SK-N-SH treated with all-trans-retinoic acid at 6 μM for 48 hours (cell line): ENCODE measurements around the gene ATP10B.

Experiments
- ATAC-seq: fragments of 200-7000 bp; cut with Tn5 transposase; 3 replicates; pipeline ENCODE4 v1.9.1; 2020; ENCODE audit warnings: mild to moderate bottlenecking, moderate library complexity
- ARNTL ChIP-seq: fragments of 450-650 bp; formaldehyde crosslinking; IDR thresholded peaks from 2 replicates; pipeline ENCODE4 v1.5.0; 2020; ENCODE audit warnings: low read depth, mild to moderate bottlenecking, moderate library complexity, borderline replicate concordance
- BACH2 ChIP-seq: fragments of 250-450 bp; sonication (Bioruptor Pico); IDR thresholded peaks from 2 replicates; pipeline ENCODE4 v1.9.0; 2021; ENCODE audit warnings: mild to moderate bottlenecking, borderline replicate concordance
- CSDC2 ChIP-seq: fragments of 250-450 bp; sonication (Bioruptor Pico); IDR thresholded peaks from 2 replicates; pipeline ENCODE4 v1.5.0; 2020; ENCODE audit warnings: mild to moderate bottlenecking, moderate library complexity
- ISL1 ChIP-seq: fragments of 250-450 bp; sonication (Bioruptor Pico); IDR thresholded peaks from 2 replicates; pipeline ENCODE4 v2.1.2; 2022; ENCODE audit warnings: mild to moderate bottlenecking, moderate library complexity
- OSR1 ChIP-seq: fragments of 250-450 bp; sonication (Bioruptor Pico); IDR thresholded peaks from 2 replicates; pipeline ENCODE4 v1.8.0; 2022; ENCODE audit warnings: moderate library complexity, mild to moderate bottlenecking, inconsistent platforms
- RARB ChIP-seq: fragments of 250-450 bp; sonication (Bioruptor Pico); IDR thresholded peaks from 2 replicates; pipeline ENCODE4 v1.8.0; 2021; ENCODE audit warnings: mild to moderate bottlenecking, moderate library complexity
- SNAI2 ChIP-seq: fragments of 250-450 bp; sonication (Bioruptor Pico); IDR thresholded peaks from 2 replicates; pipeline ENCODE4 v1.5.0; 2020; ENCODE audit warnings: mild to moderate bottlenecking, moderate library complexity
- TCF4 ChIP-seq: fragments of 250-450 bp; sonication (Bioruptor Pico); IDR thresholded peaks from 2 replicates; pipeline ENCODE4 v1.8.0; 2021; ENCODE audit warnings: mild to moderate bottlenecking, moderate library complexity, borderline replicate concordance
- TOX ChIP-seq: fragments of 250-450 bp; sonication (Bioruptor Pico); IDR thresholded peaks from 2 replicates; pipeline ENCODE4 v1.8.0; 2021; ENCODE audit warnings: mild to moderate bottlenecking, moderate library complexity, borderline replicate concordance
- TSHZ2 ChIP-seq: fragments of 250-450 bp; sonication (Bioruptor Pico); IDR thresholded peaks from 2 replicates; pipeline ENCODE4 v1.5.0; 2020; ENCODE audit warnings: mild to moderate bottlenecking, moderate library complexity
- ZC3H10 ChIP-seq: fragments of 250-450 bp; sonication (Bioruptor Pico); IDR thresholded peaks from 2 replicates; pipeline ENCODE4 v1.5.1; 2021; ENCODE audit warnings: mild to moderate bottlenecking, moderate library complexity
- ZFP3 ChIP-seq: fragments of 250-450 bp; sonication (Bioruptor Pico); IDR thresholded peaks from 2 replicates; pipeline ENCODE4 v1.5.0; 2020; ENCODE audit warnings: mild to moderate bottlenecking, moderate library complexity
- ZFP30 ChIP-seq: fragments of 450-650 bp; formaldehyde crosslinking; IDR thresholded peaks from 2 replicates; pipeline ENCODE4 v1.5.0; 2022; ENCODE audit warnings: mild to moderate bottlenecking, moderate library complexity
- ZNF565 ChIP-seq: fragments of 450-650 bp; formaldehyde crosslinking; conservative IDR thresholded peaks from 2 replicates; pipeline ENCODE4 v1.5.0; 2020; ENCODE audit warnings: low read depth, mild to moderate bottlenecking, moderate library complexity
- ZNF70 ChIP-seq: fragments of 450-650 bp; formaldehyde crosslinking; IDR thresholded peaks from 2 replicates; pipeline ENCODE4 v1.5.0; 2020; ENCODE audit warnings: mild to moderate bottlenecking, moderate library complexity
- ZNF8 ChIP-seq: fragments of 450-650 bp; formaldehyde crosslinking; IDR thresholded peaks from 2 replicates; pipeline ENCODE4 v1.5.0; 2020; ENCODE audit warnings: mild to moderate bottlenecking, moderate library complexity
- TF ChIP-seq, protein P1 (sequence below): fragments of 250-450 bp; sonication (Bioruptor Pico); IDR thresholded peaks from 2 replicates; pipeline ENCODE4 v1.5.1; 2020; ENCODE audit warnings: low read depth, mild to moderate bottlenecking, moderate library complexity
- TF ChIP-seq, protein P2 (sequence below): fragments of 250-450 bp; sonication (Bioruptor Pico); IDR thresholded peaks from 2 replicates; pipeline ENCODE4 v1.8.0; 2020; ENCODE audit warnings: mild to moderate bottlenecking, moderate library complexity, borderline replicate concordance
- TF ChIP-seq, protein P3 (sequence below): fragments of 250-450 bp; sonication (Bioruptor Pico); IDR thresholded peaks from 2 replicates; pipeline ENCODE4 v1.8.0; 2021; ENCODE audit warnings: low read depth, mild to moderate bottlenecking, moderate library complexity, borderline replicate concordance

The ATP10B gene

DNA sequence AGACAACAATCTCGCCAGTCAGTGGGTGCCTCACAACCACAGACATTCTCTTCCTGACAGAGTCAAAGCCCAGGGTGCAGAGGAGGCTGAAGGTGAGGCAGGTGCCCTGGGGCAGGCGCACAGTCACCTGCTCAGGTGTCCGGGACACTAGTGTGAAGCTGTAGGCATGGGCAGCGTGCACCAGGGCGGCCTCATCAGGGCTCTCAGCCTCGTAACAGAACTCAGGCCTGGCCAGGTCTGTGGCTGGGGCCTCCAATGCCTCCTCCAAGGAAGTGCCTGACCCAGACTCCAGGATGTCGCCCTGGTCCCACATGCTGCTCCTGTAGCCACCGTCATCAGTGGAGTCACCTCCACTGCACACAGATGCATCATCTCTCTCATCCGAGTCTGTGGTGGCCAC, 231.6 kb downstream of the ATP10B start:
- no peak for TF ChIP-seq ZFP3 (CRISPR knock-in tag)
- no peak for TF ChIP-seq ZNF70 (CRISPR knock-in tag)
- no peak for TF ChIP-seq TCF4 (CRISPR knock-in tag)
- no peak for TF ChIP-seq ZNF565 (CRISPR knock-in tag)
- no peak for TF ChIP-seq SNAI2 (CRISPR knock-in tag)
- no peak for ATAC-seq

DNA sequence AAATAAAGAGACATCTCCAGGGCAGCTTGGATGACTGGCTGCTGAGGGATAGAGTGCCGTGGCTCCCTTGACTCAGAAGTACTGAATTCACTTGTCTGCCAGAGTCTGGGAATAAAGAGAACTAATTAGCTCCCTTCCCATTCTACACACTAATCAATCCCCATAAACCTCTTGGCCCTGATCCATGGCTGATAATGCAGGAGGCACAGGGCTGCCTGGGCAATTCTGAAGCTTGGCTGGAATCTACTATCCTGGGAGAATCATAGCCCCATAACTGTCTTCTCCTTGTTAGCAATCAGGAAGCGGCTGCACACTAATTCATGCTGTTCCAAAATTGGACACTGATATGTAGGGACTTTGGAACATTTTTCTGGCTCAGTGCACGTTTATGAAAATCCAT, 232.6 kb downstream of the ATP10B start:
- TF ChIP-seq ZC3H10 (CRISPR knock-in tag) (no peak), ZFP30 (CRISPR knock-in tag) (no peak), ZNF8 (no peak), RARB (CRISPR knock-in tag) (no peak), SNAI2 (CRISPR knock-in tag) (no peak), ZNF70 (CRISPR knock-in tag) (no peak)
- no peak for ATAC-seq

DNA sequence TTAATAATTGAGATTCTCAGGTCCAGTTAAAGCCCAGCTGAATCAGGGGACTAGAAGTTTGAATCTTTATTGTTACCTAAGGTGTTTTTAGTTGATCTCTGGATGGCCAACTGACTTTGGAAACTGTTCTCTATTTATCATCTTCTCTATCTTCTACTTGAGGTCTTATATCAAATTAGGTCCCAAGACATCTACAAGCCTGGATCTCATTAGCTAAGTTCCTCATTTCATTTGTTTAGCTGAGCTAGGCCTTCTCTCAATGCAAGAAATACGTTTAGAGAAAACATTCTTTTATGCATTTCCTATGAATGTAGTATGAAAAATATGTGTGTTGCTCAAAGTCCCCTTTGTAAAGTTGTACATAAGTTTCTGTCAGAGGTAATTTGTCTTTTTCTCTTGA, 233.7 kb downstream of the ATP10B start:
- no peak for ATAC-seq
- TF ChIP-seq, protein P1, sequence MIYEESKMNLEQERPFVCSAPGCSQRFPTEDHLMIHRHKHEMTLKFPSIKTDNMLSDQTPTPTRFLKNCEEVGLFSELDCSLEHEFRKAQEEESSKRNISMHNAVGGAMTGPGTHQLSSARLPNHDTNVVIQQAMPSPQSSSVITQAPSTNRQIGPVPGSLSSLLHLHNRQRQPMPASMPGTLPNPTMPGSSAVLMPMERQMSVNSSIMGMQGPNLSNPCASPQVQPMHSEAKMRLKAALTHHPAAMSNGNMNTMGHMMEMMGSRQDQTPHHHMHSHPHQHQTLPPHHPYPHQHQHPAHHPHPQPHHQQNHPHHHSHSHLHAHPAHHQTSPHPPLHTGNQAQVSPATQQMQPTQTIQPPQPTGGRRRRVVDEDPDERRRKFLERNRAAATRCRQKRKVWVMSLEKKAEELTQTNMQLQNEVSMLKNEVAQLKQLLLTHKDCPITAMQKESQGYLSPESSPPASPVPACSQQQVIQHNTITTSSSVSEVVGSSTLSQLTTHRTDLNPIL: no peak
- TF ChIP-seq CSDC2: no peak
- TF ChIP-seq, protein P2, sequence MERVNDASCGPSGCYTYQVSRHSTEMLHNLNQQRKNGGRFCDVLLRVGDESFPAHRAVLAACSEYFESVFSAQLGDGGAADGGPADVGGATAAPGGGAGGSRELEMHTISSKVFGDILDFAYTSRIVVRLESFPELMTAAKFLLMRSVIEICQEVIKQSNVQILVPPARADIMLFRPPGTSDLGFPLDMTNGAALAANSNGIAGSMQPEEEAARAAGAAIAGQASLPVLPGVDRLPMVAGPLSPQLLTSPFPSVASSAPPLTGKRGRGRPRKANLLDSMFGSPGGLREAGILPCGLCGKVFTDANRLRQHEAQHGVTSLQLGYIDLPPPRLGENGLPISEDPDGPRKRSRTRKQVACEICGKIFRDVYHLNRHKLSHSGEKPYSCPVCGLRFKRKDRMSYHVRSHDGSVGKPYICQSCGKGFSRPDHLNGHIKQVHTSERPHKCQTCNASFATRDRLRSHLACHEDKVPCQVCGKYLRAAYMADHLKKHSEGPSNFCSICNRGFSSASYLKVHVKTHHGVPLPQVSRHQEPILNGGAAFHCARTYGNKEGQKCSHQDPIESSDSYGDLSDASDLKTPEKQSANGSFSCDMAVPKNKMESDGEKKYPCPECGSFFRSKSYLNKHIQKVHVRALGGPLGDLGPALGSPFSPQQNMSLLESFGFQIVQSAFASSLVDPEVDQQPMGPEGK (CRISPR knock-in tag): no peak
- no peak for TF ChIP-seq TOX (CRISPR knock-in tag)
- TF ChIP-seq ZFP3 (CRISPR knock-in tag): no peak
- TF ChIP-seq ZC3H10 (CRISPR knock-in tag): no peak
- no peak for TF ChIP-seq ZNF8
- TF ChIP-seq ISL1 (CRISPR knock-in tag): no peak
- no peak for TF ChIP-seq TCF4 (CRISPR knock-in tag)
- TF ChIP-seq RARB (CRISPR knock-in tag): no peak
- TF ChIP-seq, protein P3, sequence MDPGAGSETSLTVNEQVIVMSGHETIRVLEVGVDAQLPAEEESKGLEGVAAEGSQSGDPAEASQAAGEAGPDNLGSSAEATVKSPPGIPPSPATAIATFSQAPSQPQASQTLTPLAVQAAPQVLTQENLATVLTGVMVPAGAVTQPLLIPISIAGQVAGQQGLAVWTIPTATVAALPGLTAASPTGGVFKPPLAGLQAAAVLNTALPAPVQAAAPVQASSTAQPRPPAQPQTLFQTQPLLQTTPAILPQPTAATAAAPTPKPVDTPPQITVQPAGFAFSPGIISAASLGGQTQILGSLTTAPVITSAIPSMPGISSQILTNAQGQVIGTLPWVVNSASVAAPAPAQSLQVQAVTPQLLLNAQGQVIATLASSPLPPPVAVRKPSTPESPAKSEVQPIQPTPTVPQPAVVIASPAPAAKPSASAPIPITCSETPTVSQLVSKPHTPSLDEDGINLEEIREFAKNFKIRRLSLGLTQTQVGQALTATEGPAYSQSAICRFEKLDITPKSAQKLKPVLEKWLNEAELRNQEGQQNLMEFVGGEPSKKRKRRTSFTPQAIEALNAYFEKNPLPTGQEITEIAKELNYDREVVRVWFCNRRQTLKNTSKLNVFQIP (CRISPR knock-in tag): no peak
- TF ChIP-seq SNAI2 (CRISPR knock-in tag): no peak
- no peak for TF ChIP-seq ZFP30 (CRISPR knock-in tag)
- TF ChIP-seq ZNF70 (CRISPR knock-in tag): no peak
- TF ChIP-seq, all 23 proteins: peak for 0

DNA sequence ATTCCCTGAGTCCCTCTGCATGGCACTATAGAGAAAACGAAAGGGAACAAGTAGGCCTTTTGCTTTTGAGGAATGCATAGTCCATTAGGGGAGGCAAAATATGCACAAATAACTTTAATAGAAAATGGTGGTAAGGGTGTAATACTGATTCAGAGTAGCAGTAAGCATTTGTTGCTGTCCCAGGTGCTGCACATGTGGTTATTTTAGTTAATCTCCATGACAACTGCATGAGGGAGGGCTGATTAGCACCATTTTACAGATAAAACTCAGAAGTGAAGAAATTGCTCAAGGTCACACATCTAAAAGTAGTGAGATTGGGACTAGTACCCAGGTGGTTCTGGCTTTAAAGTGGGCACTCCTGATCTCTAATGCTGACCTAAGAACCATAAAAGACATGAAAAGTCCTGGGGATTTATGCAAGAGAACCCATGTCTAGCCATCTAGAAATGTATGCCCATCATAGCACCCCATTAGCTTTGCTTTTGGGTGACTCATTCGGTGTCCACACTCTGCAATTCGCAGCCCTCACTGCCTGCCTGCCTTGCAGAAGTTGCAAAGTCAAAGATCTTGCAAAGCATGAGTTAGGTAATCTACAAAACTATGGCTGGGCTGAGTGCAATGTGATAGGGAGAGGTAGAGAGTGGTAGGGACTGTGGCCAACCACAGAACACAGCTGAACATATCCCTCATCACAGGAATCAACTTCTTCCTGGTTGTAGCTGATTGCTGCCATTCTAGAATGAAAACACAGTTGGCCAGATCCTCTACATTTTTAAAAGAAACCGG, 235.1 kb downstream of the ATP10B start:
- ATAC-seq: no peak
- no peak for TF ChIP-seq ARNTL (CRISPR knock-in tag)
- no peak for TF ChIP-seq ZFP30 (CRISPR knock-in tag)
- TF ChIP-seq, protein P1: no peak
- no peak for TF ChIP-seq BACH2 (CRISPR knock-in tag)
- TF ChIP-seq OSR1 (CRISPR knock-in tag): no peak
- no peak for TF ChIP-seq ISL1 (CRISPR knock-in tag)
- TF ChIP-seq TSHZ2 (CRISPR knock-in tag): no peak
- TF ChIP-seq ZFP3 (CRISPR knock-in tag): no peak
- TF ChIP-seq TCF4 (CRISPR knock-in tag): no peak
- TF ChIP-seq SNAI2 (CRISPR knock-in tag): no peak
